Stomach (tissue), 9 donors: ENCODE measurements around the gene SOX6. TPM values are rescaled to one million over a fixed set of nuclear protein-coding genes. Genes with fewer than 3 reads are reported as not detected.

Experiments
- DNase-seq, 2 donors: peaks; one replicate each; pipeline versions ENCODE4 v3.0.0 to v3.0.0-alpha.2; 2013 to 2019
- H3K27ac ChIP-seq, 5 donors: fragments of 200-600 bp in 4 of 5; sonication (generic) in 4 of 5; one replicate each; pipeline ENCODE4 v1.5.1; 2013 to 2019; ENCODE audit warnings: mild to moderate bottlenecking in 1 of 5, moderate library complexity in 1 of 5
- H3K27me3 ChIP-seq, 3 donors: fragments of 200-600 bp; sonication (generic); one replicate each; pipeline ENCODE4 v1.5.1; 2017 to 2019; ENCODE audit warnings: mixed run types in 1 of 3
- H3K36me3 ChIP-seq, 4 donors: fragments of 200-600 bp; sonication (generic); 1 replicate in 3 of 4; 2 replicates in 1 of 4; pipeline ENCODE4 v1.5.1; 2016 to 2019
- H3K4me1 ChIP-seq, 4 donors: fragments of 200-600 bp; sonication (generic); one replicate each; pipeline ENCODE4 v1.5.1; 2016 to 2019
- H3K4me3 ChIP-seq, 4 donors: fragments of 200-600 bp; sonication (generic) in 3 of 4; one replicate each; pipeline ENCODE4 v1.5.1; 2016 to 2019; ENCODE audit warnings: mild to moderate bottlenecking in 1 of 4
- H3K9me3 ChIP-seq, 4 donors: fragments of 200-600 bp; sonication (generic); one replicate each; pipeline ENCODE4 v1.5.1; 2016 to 2019
- CTCF ChIP-seq, 7 experiments: fragments of 450-650 bp in 4 of 7; fragments of 200-600 bp in 3 of 7; sonication (generic) in 3 of 7; IDR thresholded peaks; one replicate each; pipeline ENCODE4 v1.5.1; 2016 to 2019; ENCODE audit warnings: antibody characterized with exemption in 7 of 7, control low read depth in 2 of 7, mild to moderate bottlenecking in 1 of 7
- EP300 ChIP-seq: sonication (generic); formaldehyde crosslinking; IDR thresholded peaks from one replicate; pipeline ENCODE4 v1.6.1; 2017; ENCODE audit warnings: antibody characterized with exemption
- POLR2A ChIP-seq, 4 donors: fragments of 450-650 bp; IDR thresholded peaks; one replicate each; pipeline ENCODE4 v1.6.1; 2016; ENCODE audit warnings: antibody characterized with exemption in 4 of 4, control low read depth in 2 of 4, mild to moderate bottlenecking in 1 of 4, moderate library complexity in 1 of 4
- POLR2AphosphoS5 ChIP-seq, 3 donors: sonication (generic); formaldehyde crosslinking; IDR thresholded peaks; one replicate each; pipeline ENCODE4 v1.6.1; 2016; ENCODE audit warnings: antibody characterized with exemption in 3 of 3
- WGBS, 5 donors: extraction: QIAGEN DNeasy Blood & Tissue Kit in 3 of 5; methylation state at CpG; one replicate each; pipeline versions ENCODE4 v1.1.5 to v1.1.7; 2013 to 2018; 5-methylcytosine and 5-hydroxymethylcytosine counted together
- intact Hi-C: fragments of 100-400 bp; cut with DNase I; formaldehyde crosslinking; loops from one replicate; pipeline ENCODE4 v1.15.1; 2023; ENCODE audit warnings: low total_unique reads
- polyA plus RNA-seq, 3 donors: library from polyadenylated mRNA; stranded (reverse); fragments of 200-250 nt; gene quantifications; one replicate each; pipeline ENCODE4 v1.2.3, GENCODE V29; 2013
- total RNA-seq, 5 donors: library from RNA; depleted of rRNA; stranded (reverse); fragments of >200 nt; gene quantifications; one replicate each; pipeline versions ENCODE4 v1.1.0 to v1.2.3, GENCODE V29; 2014 to 2016
- donor health status: healthy with polysubstance abuse.
- donor health status: Bipolar disorder and iron deficiency.
- donor health status: healthy.

The SOX6 gene
- total and polyA plus RNA-seq, 8 donors: 1.2 to 13.6 (median 4.5) TPM

- 81 to 94% (median 90%) methylated on average over 2 of the region's 2 CpGs for WGBS, 5 donors
- H3K36me3 ChIP-seq: no peaks in the 10 kb centered on the region
- H3K9me3 ChIP-seq: no peaks in the 10 kb centered on the region
- intact Hi-C loops: no loop called here
- H3K4me1 ChIP-seq: peaks cover 0 to 2% (median 1%) of the 10 kb centered on the region in 4 donors
- no peaks in the 10 kb centered on the region for H3K27me3 ChIP-seq
- H3K4me3 ChIP-seq: no peak overlapping the region
- no peak overlapping the region for H3K27ac ChIP-seq
- TF ChIP-seq POLR2AphosphoS5 (IDR thresholded peaks at IDR 0.05) (no peak), CTCF (IDR thresholded peaks at IDR 0.05) (no peak), EP300 (no peak), POLR2A (IDR thresholded peaks at IDR 0.05) (no peak)
- DNase-seq: no peak
Measured at GRCh38 chr11:16087886-16088285, 268.5 kb downstream of the SOX6 start.

DNA sequence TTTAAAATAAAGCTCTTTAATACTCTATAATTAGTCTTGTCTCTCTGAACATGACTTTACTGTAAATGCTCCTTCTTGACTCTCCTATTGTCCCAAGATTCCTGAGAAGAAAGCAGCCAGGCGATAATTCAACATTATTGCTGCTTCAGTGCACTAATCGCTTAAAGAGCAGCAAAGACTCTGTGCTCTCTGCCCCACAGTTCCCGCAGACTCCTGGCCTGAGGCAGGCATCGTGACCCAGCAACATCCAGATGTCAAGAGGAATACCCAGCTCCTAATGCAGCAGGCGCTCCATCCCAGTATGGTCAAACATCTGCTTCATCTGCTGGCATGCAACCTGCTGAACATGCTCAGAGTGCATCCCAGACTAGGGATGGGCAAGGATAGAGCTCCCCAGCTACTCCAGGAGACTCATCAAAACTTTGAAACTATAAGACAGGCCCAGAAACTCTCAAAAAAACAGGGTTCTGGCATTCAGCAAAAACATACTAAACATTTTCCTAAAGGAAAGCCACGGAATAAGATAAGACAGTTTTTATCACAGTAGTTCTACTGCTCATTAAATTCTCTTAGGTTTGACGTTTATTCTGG is 270.0 kb downstream of the SOX6 start:
- 76 to 86% (median 77%) methylated on average over 7 of the region's 7 CpGs for WGBS, 5 donors
- intact Hi-C loops: no loop called here
- TF ChIP-seq POLR2A (IDR thresholded peaks at IDR 0.05) (no peak), EP300 (no peak), CTCF (IDR thresholded peaks at IDR 0.05) (no peak), POLR2AphosphoS5 (IDR thresholded peaks at IDR 0.05) (no peak)

DNA sequence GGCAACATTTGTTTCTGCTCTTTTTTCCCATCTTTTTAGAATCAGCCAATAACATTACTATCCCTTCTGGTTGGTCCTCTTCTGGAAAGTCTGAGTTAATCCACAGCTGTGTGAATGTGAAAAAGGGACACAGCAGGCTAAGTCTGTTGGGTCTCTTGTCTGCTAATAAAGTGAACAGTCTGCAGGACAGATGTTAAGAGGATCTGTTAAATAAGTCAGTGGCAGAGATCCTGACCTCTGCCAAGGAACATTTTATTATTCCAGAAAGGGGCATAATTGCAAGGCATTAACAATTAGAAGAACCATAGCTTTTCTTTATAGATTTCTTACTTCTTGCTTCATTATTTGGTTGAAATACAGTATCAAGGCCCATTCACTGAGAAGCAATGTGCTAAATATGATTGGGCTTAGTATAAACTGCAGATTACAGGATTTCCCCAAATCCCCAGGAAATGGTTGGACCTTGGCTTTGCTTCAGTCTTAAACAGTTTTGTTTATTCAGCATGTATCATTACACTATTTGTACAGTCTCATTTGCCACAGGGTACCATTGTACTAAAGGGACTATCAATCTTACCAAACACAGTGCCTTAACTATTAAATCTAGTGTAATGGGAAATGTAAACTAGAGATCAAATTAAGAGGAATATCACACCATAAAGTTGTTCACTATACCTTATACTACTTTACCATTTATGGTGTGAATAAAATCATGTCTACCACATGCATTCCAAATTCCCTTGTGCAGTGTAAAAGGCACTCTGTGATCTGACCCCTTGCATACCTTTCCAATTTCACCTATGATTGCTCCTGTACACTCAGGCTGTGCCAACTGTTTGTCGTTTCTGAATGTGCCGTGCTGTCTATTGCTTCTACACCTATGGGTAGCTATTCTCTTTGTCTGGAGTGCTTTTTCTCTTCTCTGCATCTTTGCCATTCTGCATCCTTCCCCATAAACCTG is 274.0 kb downstream of the SOX6 start:
- H3K27me3 ChIP-seq: no peaks in the 10 kb centered on the region
- H3K27ac ChIP-seq: no peak overlapping the region
- no peak overlapping the region for H3K4me3 ChIP-seq
- intact Hi-C loops: no loop called here
- H3K4me1 ChIP-seq: peaks cover 0 to 18% (median 9%) of the 10 kb centered on the region in 4 donors
- TF ChIP-seq POLR2A (IDR thresholded peaks at IDR 0.05): no peak
- no peak for TF ChIP-seq EP300
- peak in 1 of 2 donors; percentile 28 for DNase-seq
- H3K36me3 ChIP-seq: no peaks in the 10 kb centered on the region
- 29 to 59% (median 47%) methylated on average over 2 of the region's 2 CpGs for WGBS, 5 donors
- no peaks in the 10 kb centered on the region for H3K9me3 ChIP-seq

More for the DNA sequence above, 270.0 kb downstream of the SOX6 start:
- H3K9me3 ChIP-seq: no peaks in the 10 kb centered on the region
- peaks cover 0 to 18% (median 9%) of the 10 kb centered on the region in 4 donors for H3K4me1 ChIP-seq
- no peak overlapping the region for H3K27ac ChIP-seq
- no peaks in the 10 kb centered on the region for H3K36me3 ChIP-seq
- H3K27me3 ChIP-seq: no peaks in the 10 kb centered on the region
- no peak for DNase-seq
- H3K4me3 ChIP-seq: no peak overlapping the region

GRCh38 chr11:16081382-16082094 is 274.8 kb downstream of the SOX6 start:
- no peak for DNase-seq
- 32 to 64% (median 46%) methylated on average over 5 of the region's 5 CpGs for WGBS, 5 donors
- Histone ChIP-seq H3K27ac (no peak overlapping the region), H3K36me3 (no peaks in the 10 kb centered on the region), H3K9me3 (no peaks in the 10 kb centered on the region), H3K4me3 (no peak overlapping the region), H3K4me1 (peaks cover 0 to 18% (median 9%) of the 10 kb centered on the region in 4 donors), H3K27me3 (no peaks in the 10 kb centered on the region)
- TF ChIP-seq EP300 (no peak), POLR2A (IDR thresholded peaks at IDR 0.05) (no peak), CTCF (IDR thresholded peaks at IDR 0.05) (no peak), POLR2AphosphoS5 (IDR thresholded peaks at IDR 0.05) (no peak)
- intact Hi-C loops: no loop called here
